Activated naive CD4-positive, alpha-beta T cell treated with anti-CD3 and anti-CD28 coated beads, Interleukin-2, amount 10 ng/mL, durations not matched to agents 5 hours and 36 hours (primary cell): ENCODE measurements around the gene RESF1. TPM values are rescaled to one million over a fixed set of nuclear protein-coding genes. Genes with fewer than 3 reads are reported as not detected.

Source experiments
- total RNA-seq, 2 experiments: library from RNA; stranded (reverse); gene quantifications; one replicate each; pipeline ENCODE4 v1.2.3, GENCODE V29; 2021

Gene RESF1
- 100 to 1,000 TPM; 170 to 179 TPM for total RNA-seq

DNA sequence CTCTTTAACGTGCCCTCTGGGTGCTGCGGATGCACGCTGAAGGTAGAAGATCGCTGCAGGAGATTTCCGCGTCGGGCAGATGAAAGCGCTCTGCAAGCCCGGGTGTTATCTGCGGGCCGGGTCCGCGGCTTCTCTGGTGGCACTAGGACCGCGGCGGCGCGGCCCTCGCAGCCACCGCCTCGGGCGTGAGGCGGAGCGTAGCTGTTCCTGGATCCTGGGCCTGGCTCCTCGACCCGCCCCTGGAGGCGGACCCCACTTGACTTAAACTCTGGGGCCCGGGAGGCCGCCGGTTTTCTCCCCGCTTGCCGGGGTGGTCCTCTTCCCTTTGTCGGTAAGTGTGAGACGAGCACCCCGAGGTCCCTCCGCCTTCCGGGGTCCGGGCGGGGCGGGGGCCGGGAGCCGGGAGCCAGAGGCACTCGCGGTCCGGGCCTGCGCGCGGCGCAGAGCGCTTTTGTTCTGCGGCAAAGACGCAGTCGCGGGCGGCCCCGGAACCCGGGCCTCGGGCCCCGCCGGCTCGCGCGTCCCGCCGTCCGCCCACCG, at the start of gene RESF1:
RESF1 (plus strand) TSS at position 255 of the 540 bp plus-strand sequence. CDS start 21,541 bp downstream, outside the sequence.

Other genes starting within 250 kb of the RESF1 start
- 1 to 10 TPM; 5.8 to 6.3 TPM for gene AMN1, start 230.4 kb upstream of the RESF1 start, total RNA-seq
- 10 to 100 TPM; 18.0 to 20.9 TPM for gene BICD1, start 147.4 kb downstream of the RESF1 start, total RNA-seq